ENCODE results near the gene THTPA.
"Not testable (repeated sequence)": the region's sequence is repeated elsewhere in the genome, so short reads cannot be mapped to it uniquely, and the experiment has no call there.

The THTPA gene

DNA sequence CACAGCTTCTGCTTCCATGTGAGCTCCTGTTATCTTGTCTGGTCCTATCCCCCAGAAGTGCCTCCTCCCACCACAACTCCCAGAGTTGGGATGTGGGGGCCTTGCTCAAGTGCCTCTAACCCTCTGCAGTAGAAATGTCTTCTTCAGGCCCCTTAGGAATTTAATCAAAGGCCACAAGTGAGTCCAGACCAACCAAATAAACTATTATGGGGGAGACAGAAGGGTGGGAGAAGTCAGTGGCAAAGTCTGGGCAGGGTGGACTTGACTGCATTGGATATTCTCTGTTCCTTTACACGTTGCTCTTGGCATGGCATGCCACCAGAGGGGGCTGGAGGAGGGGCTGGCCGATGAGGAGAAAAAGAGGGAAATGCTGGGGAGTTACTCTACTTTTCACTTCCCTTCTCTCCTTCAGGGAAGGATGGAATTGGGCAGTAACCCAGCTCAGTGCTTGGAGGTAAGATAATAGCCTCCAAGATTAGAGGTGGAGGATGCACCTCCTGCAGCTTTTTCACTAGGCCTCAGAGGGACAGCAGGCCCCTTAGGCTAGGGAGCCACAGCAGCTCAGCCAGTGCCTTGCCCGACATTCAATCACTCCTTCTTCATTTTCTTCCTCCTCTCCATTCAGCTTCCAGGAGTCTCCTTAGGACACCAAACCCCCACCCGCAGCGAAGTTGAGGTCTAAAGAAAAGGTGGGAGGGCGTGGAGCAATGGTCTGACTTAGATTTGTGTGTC lies 12.7 kb downstream of the THTPA start:
- no peak for DNase-seq

DNA sequence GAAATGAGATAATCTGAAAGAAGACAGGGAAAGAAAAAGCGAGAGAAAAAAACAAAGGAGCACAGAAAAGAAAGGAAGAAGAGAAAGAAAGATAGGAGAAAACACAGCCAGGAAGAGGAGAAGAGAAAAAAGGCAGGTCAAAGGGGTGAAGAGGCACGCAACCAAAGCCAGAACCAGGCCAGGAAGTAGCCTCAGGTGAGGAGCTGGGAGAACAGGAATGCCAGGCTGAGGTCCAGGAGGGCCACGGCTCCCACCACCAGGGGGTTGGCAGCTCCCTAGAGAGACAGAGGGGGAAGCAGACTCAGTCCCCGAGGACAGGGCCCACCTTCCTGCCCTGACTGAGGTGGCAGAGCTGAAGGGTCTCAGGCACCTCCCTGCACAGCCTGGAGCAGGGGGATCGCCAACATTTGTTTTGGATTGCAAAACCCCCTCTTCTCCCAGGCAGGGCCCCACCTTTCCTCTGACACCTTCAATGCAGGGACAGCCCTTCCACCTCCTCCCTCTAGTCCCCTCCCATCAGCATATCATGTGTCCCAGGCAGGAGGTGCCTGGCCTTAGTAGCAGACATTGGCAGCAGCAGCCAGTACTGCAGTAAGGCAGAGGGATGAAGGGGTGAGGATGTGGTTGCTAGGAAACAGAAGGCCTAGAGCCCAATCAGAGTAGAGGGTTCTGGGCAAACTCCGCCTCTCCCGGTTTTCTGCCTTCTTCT lies 13.5 kb downstream of the THTPA start:
- DNase-seq: no peak

DNA sequence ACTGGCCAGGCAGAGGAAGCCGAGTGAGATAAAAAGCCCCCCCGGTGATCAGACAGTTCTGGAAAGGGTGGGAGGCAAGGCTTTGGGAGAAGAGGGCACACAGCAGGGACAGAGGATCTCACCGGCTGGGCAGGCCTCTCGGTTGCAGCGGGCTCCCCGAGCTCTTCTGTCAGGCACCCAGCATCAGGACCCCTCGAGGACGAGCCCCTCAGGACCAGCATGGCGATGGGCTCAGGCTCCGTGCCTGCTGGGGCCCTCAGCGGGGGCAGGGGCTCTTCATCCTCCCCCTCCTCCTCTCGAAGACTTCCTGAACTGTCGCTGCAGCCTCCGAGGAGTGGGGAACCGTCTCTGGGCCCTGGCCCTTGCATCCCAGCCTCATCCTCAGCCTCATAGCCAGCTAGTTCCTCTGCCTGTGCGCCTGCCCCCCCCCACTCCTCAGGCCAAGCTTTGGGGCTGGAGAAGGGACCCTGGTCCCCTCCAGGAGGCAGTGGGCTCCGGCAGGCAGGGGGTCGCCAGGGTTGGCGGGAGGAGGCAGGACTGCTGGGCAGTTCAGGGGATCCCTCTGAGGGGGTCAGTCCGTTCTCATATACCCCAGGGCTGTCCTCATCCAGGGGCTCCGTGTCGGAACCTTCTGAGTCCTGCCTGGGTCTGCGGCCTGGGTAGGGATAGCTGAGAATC lies 14.9 kb downstream of the THTPA start:
- no peak for DNase-seq

DNA sequence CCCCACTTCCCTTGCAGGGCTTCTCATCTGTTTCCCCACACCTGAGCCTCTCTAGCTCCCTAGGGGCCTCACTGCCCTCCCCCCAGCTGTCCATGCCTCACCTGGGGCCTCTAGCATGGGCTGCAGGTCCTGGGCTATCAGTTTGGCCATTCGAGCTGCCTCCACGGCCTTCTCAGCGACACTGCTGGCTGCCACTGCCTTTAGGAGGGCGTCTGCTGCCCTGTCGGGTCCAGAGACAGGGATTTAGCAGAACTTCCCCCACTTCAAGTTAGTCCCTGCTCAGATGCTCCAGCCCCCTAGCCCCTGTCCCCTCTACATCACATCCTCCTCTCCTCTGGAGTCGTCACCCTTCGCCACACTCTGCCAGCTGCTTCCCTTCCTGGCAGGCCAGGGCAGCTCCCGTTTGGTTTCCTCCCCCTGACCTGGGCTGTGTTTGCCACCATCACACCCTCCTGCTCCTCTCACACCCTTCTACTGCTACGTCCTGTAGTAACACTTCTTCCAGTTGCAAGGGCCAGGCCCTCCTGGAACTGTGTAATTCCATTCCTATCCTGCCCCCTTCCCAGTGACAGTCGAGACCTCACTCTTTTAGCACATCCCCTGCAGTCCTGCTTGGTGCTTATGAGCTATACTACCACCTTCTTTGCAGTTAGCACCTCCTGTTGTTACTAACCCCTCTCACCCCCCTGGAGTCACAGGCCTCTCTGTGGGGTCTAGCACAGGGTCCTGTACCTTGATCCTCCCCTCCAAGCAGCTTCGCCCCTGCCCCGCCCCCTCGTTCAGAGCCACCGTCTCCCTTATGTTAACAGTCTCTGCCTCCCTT lies 15.8 kb downstream of the THTPA start:
- DNase-seq: no peak

DNA sequence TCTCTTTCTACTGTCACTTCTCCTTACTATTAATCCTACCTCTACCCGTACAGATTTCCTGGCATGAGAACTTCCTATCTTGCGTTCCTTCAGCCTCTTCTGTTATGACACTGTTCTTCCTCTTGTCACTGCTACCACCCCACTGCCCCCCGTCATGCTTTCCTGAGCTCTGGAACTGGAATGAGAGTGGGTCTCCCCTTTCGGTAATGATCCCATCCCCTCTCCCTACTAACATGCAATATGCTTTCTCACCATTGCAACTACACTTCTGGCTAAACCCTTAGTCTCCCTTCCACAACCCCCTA lies 16.4 kb downstream of the THTPA start:
- no peak for DNase-seq

DNA sequence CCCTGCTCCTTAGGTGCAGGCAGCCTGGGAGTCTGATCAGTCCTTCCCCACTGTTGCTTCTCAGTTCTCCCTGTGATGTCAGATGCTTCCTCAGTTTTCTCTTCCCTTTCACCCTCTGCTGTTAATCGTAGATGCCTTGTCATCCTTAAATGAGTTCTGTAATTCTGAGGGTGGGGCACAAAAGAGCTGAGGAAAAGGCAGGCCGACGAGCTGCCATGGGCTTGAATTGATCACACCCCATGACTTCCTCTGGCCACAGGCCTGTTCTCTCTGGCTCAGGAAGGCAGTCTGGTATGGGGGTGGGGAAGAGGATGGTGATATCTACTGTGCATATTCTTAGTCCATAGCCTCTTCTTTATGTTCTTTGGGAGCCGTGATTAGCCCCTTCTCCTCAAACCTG lies 16.8 kb downstream of the THTPA start:
- no peak for DNase-seq

DNA sequence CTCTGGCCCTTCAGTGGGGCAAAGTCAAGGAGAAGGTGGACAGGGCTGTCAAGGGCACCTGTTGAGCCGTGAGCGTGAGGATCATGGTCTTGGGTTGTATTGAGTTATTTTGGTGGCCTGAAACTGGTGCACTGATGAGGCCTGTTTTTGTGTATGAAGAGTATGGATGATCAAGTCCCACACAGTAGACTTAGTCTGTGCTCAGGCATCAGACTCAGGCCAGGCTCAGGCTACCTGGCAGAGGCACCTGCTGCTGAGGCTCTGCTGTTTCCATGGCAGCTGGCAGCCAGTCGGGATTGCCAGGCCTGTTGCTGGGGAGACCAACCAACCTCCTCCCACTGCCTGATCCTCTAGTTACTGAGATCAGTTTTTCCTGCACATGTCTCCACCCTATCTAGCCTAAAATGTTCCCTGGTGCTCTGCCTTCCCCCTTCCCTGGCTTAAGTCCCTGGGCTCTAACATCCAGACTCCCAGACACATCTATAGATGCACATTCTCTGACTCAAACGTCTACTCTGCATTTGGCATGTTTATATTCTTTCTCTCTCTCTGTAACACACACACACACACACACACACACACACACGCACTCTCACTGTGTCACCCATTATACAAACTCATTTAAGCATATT lies 17.4 kb downstream of the THTPA start:
- no peak for DNase-seq

DNA sequence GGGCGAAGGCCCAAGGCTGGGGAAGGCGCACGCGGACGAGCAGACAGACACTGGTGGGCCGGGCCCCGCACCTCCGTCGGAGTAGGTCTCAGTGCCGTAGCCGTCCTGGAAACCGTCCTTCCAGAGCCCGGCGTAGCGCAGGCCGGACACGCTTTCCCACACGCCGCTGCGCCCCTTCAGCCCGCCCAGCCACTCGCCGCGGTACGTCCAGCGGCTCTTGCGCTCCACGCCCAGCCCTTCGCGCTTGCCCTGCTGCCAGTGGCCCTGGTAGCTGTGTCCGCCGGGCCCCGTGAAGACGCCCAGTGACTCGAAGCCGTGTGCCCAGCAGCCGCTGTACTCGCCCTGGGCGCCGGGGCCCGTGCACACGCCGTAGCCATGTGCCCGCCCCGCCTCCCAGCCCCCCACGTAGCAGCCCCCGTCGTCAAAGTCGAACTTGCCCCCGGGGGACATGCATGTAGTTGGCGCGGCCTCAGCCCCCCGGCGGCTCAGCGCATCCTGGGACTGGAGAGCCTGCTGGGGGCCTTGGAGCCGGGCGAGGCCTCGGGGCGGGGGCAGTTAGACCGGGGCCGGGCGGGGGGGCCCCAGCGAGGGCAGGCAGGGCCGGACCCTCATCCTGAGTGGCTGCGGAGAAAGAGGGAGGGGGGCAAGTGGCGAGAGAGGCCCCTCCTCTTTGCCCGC lies 21.1 kb downstream of the THTPA start:
- no peak for DNase-seq

DNA sequence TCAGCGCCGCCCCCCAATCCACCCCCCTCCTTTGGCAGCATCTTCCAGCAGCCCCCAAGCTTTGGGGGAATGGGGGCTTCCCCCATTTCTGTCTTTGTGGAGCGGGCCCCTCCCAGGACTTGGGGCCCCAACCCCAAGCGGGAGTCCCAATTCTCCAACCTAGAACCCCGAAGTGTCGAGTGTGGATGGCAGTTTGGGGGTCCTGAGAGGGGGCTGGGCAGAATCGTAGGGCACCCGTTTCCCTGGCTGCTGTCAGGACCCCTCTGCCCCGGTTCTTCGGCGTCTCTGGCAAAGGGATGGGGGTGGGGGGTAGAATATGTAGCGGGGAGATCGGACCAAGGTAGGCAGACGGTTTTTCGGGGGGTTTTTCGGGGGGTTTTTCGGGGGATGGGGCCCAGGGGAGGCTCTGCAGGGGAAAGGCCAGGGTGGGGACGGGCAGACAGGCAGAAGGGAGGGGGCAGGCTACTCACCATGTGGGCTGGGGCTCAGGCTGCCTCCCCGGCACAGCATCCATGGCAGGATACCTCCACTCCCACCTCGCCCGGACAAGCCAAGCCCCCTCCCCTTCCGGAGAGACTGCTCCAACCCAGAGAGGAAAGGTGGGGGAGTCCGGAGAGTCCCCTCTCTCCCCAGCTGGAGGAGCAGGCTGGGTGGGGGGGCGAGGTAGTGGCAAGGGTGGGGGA lies 21.8 kb downstream of the THTPA start:
- no peak for DNase-seq

DNA sequence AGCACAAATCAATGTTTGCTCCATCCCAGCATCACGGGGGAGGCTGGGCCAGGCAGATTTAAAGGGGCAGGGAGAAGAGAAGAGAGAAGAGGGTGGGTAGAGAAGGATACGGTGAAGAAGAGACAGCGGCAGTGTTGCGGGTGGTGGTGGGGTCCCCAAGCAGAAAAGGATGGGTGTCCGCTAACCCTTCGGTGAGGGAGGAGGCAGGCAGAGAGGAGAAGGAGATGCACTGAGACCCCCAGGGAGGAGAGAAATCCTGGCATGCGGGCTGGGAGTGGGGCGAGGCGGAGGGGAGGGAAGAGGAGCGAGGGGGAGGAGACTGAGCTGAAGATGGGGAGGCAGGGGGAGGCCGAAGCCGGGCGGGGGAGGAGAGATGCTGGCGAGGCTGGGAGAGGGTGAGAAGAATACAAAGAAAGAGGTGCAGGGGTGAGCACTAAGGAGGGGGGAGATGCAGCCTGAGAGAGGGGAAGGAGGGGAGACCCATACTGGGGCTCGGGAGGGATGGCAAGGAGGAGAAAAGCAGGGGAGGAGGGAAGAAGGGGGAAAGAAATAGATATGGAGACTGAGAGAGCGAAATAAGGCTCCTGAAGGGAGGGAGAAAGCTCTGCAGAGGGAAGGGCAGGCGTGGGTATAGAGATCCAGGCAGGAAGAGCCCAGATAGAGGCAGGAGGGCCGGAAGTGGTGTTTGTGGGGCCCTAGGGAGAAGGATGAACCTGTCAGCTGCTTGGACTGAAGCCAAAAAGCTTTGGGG lies 22.7 kb downstream of the THTPA start, which contains the start of gene JPH4:
Gene JPH4 (minus strand): TSS at position 231 of the 751 bp plus-strand sequence. CDS start 1,337 bp downstream, outside the sequence.
- DNase-seq: no peak

DNA sequence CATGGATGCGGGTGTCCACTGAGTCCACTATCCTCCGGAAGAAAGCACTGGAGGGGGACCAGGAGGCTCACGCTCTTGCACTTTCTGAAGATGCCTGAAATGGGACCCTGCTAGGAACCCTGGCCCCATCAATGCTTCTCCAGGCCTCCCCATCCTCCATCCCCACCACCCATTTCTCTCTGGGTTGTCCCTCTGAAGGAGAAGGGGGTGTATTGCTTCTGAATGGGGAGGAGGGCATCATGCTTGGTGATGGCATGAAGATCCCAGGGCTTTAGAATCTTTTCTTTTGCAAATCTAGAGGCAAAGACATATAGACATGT lies 23.2 kb downstream of the THTPA start:
- DNase-seq: no peak

DNA sequence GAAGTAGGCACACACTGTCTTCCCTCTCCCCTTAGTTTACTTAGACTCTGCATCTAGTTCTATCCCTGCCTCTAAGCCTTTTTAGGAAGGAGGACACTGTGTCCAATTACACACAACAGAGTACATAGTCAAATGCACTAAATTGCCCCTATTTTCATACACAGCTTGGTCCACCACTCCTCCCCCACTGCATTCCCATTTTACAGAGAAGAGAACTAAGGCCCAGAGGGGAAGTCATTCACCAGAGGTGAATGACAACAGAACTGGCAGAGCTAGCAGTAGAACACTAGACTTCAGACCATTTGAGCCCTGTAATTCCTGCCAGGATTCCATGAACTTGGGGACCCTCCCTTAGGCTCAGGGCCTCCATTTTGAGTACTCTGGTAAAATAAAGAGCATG lies 23.7 kb downstream of the THTPA start:
- DNase-seq: no peak

DNA sequence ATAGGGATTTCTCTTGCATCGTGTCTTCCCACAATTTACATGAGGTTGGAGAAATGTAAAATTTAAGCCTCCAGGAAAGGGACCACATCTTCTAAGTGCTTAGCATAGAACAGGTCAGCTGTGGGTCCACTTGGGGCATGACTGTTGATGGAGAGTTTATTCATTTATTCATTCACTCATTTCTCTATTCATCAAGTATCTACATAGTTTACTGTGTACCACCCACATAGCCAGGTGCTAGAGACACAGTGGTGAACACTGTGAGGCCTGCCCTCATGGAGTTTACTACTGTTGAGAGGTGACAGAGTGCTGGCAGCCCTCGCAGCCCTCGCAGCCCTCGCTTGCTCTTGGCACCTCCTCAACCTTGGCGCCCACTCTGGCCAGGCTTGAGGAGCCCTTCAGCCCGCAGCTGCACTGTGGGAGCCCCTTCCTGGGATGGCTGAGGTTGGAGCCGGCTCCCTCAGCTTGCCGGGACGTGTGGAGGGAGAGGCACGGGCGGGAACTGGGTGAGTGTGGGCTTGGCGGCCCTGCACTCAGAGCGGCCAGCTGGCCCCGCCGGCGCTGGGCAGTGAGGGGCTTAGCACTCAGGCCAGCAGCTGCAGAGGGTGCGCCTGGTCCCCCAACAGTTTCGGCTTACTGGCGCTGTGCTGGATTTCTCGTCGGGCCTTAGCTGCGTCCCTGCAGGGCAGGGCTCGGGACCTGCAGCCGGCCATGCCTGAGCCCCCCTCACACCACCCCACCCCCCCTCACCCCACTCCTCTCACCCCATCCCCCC lies 24.3 kb downstream of the THTPA start:
- DNase-seq: no peak

DNA sequence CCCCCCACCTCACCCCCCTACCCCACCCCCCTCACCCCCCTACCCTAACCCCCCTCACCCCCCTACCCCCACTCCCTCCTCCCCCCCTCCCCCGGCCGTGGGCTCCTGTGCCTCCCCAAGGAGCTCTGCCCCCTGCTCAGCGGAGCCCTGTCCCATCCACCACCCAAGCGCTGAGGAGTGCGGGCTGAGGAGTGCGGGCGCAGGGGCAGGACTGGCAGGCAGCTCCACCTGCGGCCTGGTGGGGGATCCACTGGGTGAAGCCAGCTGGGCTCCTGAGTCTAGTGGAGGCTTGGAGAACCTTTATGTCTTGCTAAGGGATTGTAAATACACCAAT lies 24.8 kb downstream of the THTPA start:
- no peak for DNase-seq

DNA sequence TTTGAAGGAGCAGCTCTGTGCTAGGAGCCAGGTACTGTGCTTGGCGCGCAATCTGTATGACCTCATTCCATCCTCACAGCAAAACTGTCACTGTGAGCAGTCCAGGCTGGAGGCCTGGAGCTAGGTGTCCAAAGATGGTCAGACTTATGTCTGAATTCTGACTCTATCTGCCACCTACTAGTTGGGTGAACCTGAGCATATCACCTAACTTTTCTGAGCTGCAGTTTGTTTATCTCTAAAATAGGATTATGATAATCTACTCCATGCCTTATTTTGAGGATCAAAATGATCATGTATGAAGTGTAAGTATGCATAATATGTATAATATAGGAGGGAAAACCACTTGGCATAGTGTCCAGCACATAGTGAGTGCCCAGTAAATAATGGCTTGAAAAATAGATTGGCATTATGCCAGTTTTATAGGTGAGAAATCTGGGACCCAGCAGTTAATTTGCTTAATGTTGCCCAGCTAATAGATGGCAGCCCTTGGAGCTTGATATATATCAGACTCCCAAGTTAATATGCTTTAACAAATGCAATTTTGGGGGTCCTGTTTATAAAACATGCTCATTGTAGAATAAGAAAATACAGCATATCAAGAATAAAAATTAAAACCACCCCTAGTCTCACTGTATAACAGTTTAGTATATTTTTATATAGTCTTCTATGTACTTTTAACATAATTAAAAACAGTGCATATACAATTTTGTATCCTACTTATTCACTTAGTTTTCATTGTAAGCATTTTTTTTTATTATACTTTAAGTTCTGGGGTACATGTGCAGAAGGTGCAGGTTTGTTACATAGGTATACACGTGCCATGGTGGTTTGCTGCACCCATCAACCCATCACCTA lies 27.1 kb downstream of the THTPA start:
- no peak for DNase-seq

DNA sequence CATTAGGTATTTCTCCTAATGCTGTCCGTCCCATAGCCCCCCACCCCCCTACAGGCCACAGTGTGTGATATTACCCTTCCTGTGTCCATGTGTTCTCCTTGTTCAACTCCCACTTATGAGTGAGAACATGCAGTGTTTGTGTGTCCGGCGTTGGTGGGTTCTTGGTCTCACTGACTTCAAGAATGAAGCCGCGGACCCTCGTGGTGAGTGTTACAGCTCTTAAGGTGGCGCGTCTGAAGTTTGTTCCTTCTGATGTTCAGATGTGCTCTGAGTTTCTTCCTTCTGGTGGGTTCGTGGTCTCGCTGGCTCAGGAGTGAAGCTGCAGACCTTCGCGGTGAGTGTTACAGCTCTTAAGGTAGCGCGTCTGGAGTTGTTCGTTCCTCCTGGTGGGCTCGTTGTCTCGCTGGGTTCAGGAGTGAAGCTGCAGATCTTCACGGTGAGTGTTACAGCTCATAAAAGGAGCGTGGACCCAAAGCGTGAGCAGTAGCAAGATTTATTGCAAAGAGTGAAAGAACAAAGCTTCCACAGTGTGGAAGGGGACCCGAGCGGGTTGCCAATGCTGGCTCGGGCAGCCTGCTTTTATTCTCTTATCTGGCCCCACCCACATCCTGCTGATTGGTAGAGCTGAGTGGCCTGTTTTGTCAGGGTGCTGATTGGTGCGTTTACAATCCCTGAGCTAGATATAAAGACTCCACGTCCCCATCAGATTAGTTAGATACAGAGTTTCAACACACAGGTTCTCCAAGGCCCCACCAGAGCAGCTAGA lies 27.9 kb downstream of the THTPA start:
- DNase-seq: not testable (repeated sequence)

DNA sequence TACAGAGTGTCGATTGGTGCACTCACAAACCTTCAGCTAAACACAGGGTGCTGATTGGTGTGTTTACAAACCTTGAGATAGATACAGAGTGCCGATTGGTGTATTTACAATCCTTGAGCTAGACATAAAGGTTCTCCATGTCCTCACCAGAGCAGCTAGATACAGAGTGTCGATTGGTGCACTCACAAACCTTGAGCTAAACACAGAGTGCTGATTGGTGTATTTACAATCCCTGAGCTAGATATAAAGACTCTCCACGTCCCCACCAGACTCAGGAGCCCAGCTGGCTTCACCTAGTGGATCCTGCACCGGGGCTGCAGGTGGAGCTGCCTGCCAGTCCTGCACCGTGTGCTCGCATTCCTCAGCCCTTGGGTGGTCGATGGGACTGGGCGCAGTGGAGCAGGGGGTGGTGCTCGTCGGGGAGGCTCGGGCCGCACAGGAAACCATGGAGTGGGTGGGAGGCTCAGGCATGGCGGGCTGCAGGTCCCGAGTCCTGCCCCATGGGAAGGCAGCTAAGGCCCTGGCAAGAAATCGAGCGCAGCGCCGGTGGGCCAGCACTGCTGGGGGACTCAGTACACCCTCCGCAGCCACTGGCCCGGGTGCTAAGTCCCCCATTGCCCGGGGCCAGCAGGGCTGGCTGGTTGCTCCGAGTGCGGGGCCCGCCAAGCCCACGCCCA lies 28.6 kb downstream of the THTPA start:
- DNase-seq: not testable (repeated sequence)

All from SIG-M5 (cell line).